B cell (primary cell): ENCODE results near the gene MRAS. TPM values are rescaled to one million over a fixed set of nuclear protein-coding genes. Genes with fewer than 3 reads are reported as not detected.

Source experiments
- ATAC-seq: fragments of 200-7000 bp; cut with Tn5 transposase; one replicate; pipeline ENCODE4 v1.10.0; 2021; ENCODE audit warnings: low read depth, mild to moderate bottlenecking, moderate number of reproducible peaks, moderate library complexity
- CTCF ChIA-PET: fragments of 350-600 bp; sonication (Branson Sonifier 250); formaldehyde crosslinking; loops from one replicate; lab custom pipeline; 2021; ENCODE audit warnings: antibody characterized with exemption, inconsistent platforms; lab: Charles Lee
- POLR2A ChIA-PET: fragments of 350-600 bp; sonication (Branson Sonifier 250); formaldehyde crosslinking; loops from one replicate; lab custom pipeline; 2021; ENCODE audit warnings: antibody characterized with exemption; lab: Charles Lee
- DNase-seq: peaks from one replicate; pipeline ENCODE4 v3.0.0; 2013
- H2AFZ ChIP-seq: 2 replicates; pipeline ENCODE4 v1.6.1; 2012; ENCODE audit warnings: mild to moderate bottlenecking, low read depth, low read length; ENCODE audit not compliant: insufficient read depth, poor library complexity, severe bottlenecking
- H3K27ac ChIP-seq, 2 donors: 1 replicate in 1 of 2; 2 replicates in 1 of 2; pipeline ENCODE4 v1.5.1; 2012 to 2013; ENCODE audit warnings: low read length in 2 of 2, mild to moderate bottlenecking in 2 of 2, moderate library complexity in 1 of 2
- H3K27me3 ChIP-seq, 4 experiments: fragments of 200-600 bp in 1 of 4; sonication (generic) in 1 of 4; replicated peaks in 1 of 4; 1 replicate in 2 of 4; 2 replicates in 2 of 4; pipeline versions ENCODE4 v1.6.1 to v1.7.0; 2013 to 2016; ENCODE audit warnings: low read length in 3 of 4, mild to moderate bottlenecking in 2 of 4, mixed read lengths in 1 of 4, moderate library complexity in 1 of 4; ENCODE audit not compliant: insufficient read depth in 4 of 4, control insufficient read depth in 3 of 4; ENCODE audit errors: control extremely low read depth in 1 of 4
- H3K36me3 ChIP-seq, 2 experiments: replicated peaks in 1 of 2; 1 replicate in 1 of 2; 2 replicates in 1 of 2; pipeline versions ENCODE4 v1.6.1 to v1.7.1; 2013; ENCODE audit warnings: low read length in 1 of 2; ENCODE audit not compliant: insufficient read depth in 2 of 2, control insufficient read depth in 1 of 2; ENCODE audit errors: control extremely low read depth in 1 of 2, extremely low read depth in 1 of 2
- H3K4me1 ChIP-seq, 2 donors: fragments of 200-600 bp in 1 of 2; sonication (generic) in 1 of 2; 1 replicate in 1 of 2; 2 replicates in 1 of 2; pipeline versions ENCODE4 v1.5.1 to v1.6.1; 2013 to 2017; ENCODE audit warnings: low read length in 2 of 2; ENCODE audit not compliant: control insufficient read depth in 2 of 2, insufficient read depth in 2 of 2
- H3K4me2 ChIP-seq: replicated peaks from 2 replicates; pipeline ENCODE3; 2012; ENCODE audit warnings: mild to moderate bottlenecking, low read depth, low read length; ENCODE audit not compliant: poor library complexity, severe bottlenecking
- H3K4me3 ChIP-seq, 5 experiments: fragments of 200-600 bp in 1 of 5; sonication (generic) in 1 of 5; 1 replicate in 3 of 5; 2 replicates in 2 of 5; pipeline versions ENCODE4 v1.5.1 to v1.7.0; 2011 to 2016; ENCODE audit warnings: low read length in 4 of 5, mild to moderate bottlenecking in 4 of 5, low read depth in 2 of 5, control low read depth in 1 of 5, moderate library complexity in 1 of 5; ENCODE audit not compliant: insufficient read depth in 1 of 5; ENCODE audit errors: control extremely low read depth in 1 of 5, extremely low read depth in 1 of 5
- H3K79me2 ChIP-seq: fragments of 200-600 bp; sonication (generic); one replicate; pipeline ENCODE4 v1.6.0; 2016; ENCODE audit warnings: low read length; ENCODE audit not compliant: control insufficient read depth, insufficient read depth
- H3K9ac ChIP-seq: fragments of 200-600 bp; sonication (generic); 2 replicates; pipeline ENCODE4 v1.6.1; 2017; ENCODE audit warnings: mild to moderate bottlenecking, low read length, moderate library complexity
- H3K9me3 ChIP-seq, 3 donors: one replicate each; pipeline versions ENCODE4 v1.6.1 to v1.7.1; 2013; ENCODE audit warnings: low read length in 2 of 3; ENCODE audit not compliant: control insufficient read depth in 2 of 3, insufficient read depth in 1 of 3; ENCODE audit errors: control extremely low read depth in 1 of 3
- H4K20me1 ChIP-seq: 2 replicates; pipeline ENCODE4 v1.6.0; 2012; ENCODE audit warnings: mild to moderate bottlenecking, low read length; ENCODE audit not compliant: insufficient read depth, control insufficient read depth, poor library complexity, severe bottlenecking
- H3K27ac Mint-ChIP-seq: one replicate; pipeline ENCODE4 v1.8.0; 2021; ENCODE audit warnings: mixed read lengths
- H3K27me3 Mint-ChIP-seq: one replicate; pipeline ENCODE4 v1.8.0; 2021; ENCODE audit warnings: mixed read lengths
- H3K4me1 Mint-ChIP-seq: one replicate; pipeline ENCODE4 v1.8.0; 2021; ENCODE audit warnings: mixed read lengths
- H3K4me3 Mint-ChIP-seq: one replicate; pipeline ENCODE4 v1.8.0; 2021; ENCODE audit warnings: mixed read lengths
- H3K9me3 Mint-ChIP-seq: one replicate; pipeline ENCODE4 v1.8.0; 2022; ENCODE audit warnings: mixed read lengths; ENCODE audit not compliant: insufficient read depth
- EZH2 ChIP-seq: IDR thresholded peaks from 2 replicates; pipeline ENCODE4 v1.6.1; 2012; ENCODE audit warnings: borderline replicate concordance, low read depth, mild to moderate bottlenecking, moderate library complexity, low read length; ENCODE audit not compliant: insufficient read depth, poor library complexity, severe bottlenecking
- WGBS: methylation state at CpG from one replicate; pipeline ENCODE4 v1.1.5; 2013; ENCODE audit warnings: missing lambda C conversion rate; ENCODE audit not compliant: insufficient coverage; 5-methylcytosine and 5-hydroxymethylcytosine counted together
- intact Hi-C: fragments of 100-400 bp; cut with micrococcal nuclease; formaldehyde crosslinking; loops from one replicate; pipeline ENCODE4 v1.10.0; 2022
- polyA plus RNA-seq: library from polyadenylated mRNA; depleted of rRNA; stranded (reverse); fragments of >200 nt; gene quantifications from 2 replicates; pipeline ENCODE4 v1.2.3, GENCODE V29; 2012
- total RNA-seq, 2 donors: library from RNA; stranded (reverse); fragments of 120-200 nt in 1 of 2; gene quantifications; 1 replicate in 1 of 2; 2 replicates in 1 of 2; pipeline versions ENCODE4 v1.2.3 to v1.2.4, GENCODE V29; 2013 to 2022
- TF ChIP-seq, protein P1 (sequence below): fragments of 200-600 bp; IDR thresholded peaks from one replicate; pipeline ENCODE4 v1.8.0; 2022; ENCODE audit warnings: antibody characterized with exemption, mild to moderate bottlenecking

MRAS gene
- total and polyA plus RNA-seq, 2 donors (not counting 1 experiment from before 2014, with no cell fraction given) = 0.03 to 0.22 TPM

DNA sequence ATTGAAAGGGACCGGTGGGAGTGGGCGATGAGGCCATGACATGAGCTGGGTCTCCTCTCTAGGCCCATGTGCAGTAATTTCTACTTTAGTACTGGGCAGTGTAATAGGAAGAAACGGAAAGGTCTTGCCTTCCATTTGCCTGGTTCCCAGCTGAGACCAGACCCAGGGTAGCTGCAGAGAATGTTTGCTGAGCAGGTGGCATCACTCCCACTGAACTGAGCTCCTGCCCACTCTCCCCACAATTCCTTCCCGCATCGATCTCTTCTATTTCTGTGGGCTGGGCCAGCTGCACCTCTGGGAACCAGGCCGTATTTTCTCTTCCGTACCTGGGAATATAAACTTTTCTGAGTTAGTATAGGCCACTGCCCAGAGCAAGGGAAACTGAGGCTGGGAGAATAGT is 101.8 kb downstream of the MRAS start:
- no peak overlapping the region for H3K27ac Mint-ChIP-seq
- DNase-seq = no peak

DNA sequence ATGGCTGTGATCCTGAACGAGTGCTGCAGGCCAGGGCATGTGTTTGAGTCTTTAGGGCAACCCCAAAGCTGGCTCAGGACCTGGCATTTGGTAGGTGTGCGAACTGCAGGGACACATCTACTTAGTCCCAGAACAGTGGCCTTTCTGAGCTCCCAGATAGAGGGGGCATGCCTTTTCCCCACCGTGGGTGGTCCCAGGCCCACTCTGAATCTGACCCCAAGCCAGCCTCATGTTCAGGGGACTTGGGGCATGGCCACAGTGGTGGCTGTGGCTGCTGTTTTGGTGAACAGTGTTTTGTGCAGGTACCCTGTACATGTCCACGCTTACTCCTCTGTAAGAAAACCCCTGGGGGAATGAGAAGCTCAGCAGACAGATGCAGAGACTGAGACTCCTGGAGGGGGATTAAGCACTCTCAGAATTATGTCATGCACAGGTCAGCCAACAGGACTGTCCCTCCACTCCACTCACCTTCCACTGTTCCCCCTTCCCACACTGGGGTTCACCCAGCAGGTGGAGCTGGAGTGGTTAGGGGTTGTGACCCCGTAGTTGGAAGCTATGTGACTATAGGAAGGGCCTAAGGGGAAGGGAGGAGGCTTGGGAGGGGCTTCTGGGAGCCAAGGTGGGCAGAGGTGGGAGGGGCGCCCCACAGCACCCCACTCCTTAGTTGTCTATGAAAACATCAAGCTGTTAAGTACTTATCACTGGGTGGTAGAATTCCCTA is 102.5 kb downstream of the MRAS start:
- no peak overlapping the region for H3K4me2 ChIP-seq
- H3K79me2 ChIP-seq = no peaks in the 10 kb centered on the region
- H3K27me3 ChIP-seq = no peaks in the 10 kb centered on the region
- no peak overlapping the region for H3K9ac ChIP-seq
- H2AFZ ChIP-seq = no peak overlapping the region
- peaks cover 20% of the 10 kb centered on the region for H3K27me3 Mint-ChIP-seq
- 88% methylated on average over 4 of the region's 6 CpGs for WGBS
- H3K4me3 Mint-ChIP-seq = no peak overlapping the region
- no peaks in the 10 kb centered on the region for H3K36me3 ChIP-seq
- ATAC-seq (no peak), DNase-seq (no peak)
- H3K9me3 ChIP-seq = no peaks in the 10 kb centered on the region
- POLR2A ChIA-PET = no interaction called here
- H3K4me1 ChIP-seq = no peaks in the 10 kb centered on the region
- no peak overlapping the region for H3K27ac ChIP-seq
- no peaks in the 10 kb centered on the region for H3K9me3 Mint-ChIP-seq
- TF ChIP-seq, protein P1, sequence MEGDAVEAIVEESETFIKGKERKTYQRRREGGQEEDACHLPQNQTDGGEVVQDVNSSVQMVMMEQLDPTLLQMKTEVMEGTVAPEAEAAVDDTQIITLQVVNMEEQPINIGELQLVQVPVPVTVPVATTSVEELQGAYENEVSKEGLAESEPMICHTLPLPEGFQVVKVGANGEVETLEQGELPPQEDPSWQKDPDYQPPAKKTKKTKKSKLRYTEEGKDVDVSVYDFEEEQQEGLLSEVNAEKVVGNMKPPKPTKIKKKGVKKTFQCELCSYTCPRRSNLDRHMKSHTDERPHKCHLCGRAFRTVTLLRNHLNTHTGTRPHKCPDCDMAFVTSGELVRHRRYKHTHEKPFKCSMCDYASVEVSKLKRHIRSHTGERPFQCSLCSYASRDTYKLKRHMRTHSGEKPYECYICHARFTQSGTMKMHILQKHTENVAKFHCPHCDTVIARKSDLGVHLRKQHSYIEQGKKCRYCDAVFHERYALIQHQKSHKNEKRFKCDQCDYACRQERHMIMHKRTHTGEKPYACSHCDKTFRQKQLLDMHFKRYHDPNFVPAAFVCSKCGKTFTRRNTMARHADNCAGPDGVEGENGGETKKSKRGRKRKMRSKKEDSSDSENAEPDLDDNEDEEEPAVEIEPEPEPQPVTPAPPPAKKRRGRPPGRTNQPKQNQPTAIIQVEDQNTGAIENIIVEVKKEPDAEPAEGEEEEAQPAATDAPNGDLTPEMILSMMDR = no peak
- TF ChIP-seq EZH2 = no peak
- CTCF ChIA-PET = no interaction called here
- H3K27ac Mint-ChIP-seq = no peak overlapping the region
- no peak overlapping the region for H3K4me3 ChIP-seq
- intact Hi-C loops = no loop called here
- no peaks in the 10 kb centered on the region for H4K20me1 ChIP-seq
- no peaks in the 10 kb centered on the region for H3K4me1 Mint-ChIP-seq

More for the DNA sequence above, 101.8 kb downstream of the MRAS start:
- no peak overlapping the region for H3K4me3 ChIP-seq
- POLR2A ChIA-PET = no interaction called here
- no peaks in the 10 kb centered on the region for H3K79me2 ChIP-seq
- H3K4me3 Mint-ChIP-seq = no peak overlapping the region
- H3K36me3 ChIP-seq = no peaks in the 10 kb centered on the region
- H3K4me1 Mint-ChIP-seq = no peaks in the 10 kb centered on the region
- 97% methylated on average over 5 of the region's 7 CpGs for WGBS
- no peaks in the 10 kb centered on the region for H3K9me3 ChIP-seq
- H4K20me1 ChIP-seq = no peaks in the 10 kb centered on the region
- no peaks in the 10 kb centered on the region for H3K4me1 ChIP-seq
- H3K27me3 ChIP-seq = no peaks in the 10 kb centered on the region
- peaks cover 25% of the 10 kb centered on the region for H3K27me3 Mint-ChIP-seq
- intact Hi-C loops = no loop called here
- no peak for ATAC-seq
- H3K9me3 Mint-ChIP-seq = no peaks in the 10 kb centered on the region
- no peak overlapping the region for H3K4me2 ChIP-seq
- H3K9ac ChIP-seq = no peak overlapping the region
- no peak overlapping the region for H3K27ac ChIP-seq
- H2AFZ ChIP-seq = no peak overlapping the region
- CTCF ChIA-PET = no interaction called here
- no peak for TF ChIP-seq EZH2
- TF ChIP-seq, protein P1 = no peak
